HG02571 (cell line): Measurements from ENCODE around the gene ACSM2B.
"Not testable (repeated sequence)": the region's sequence is repeated elsewhere in the genome, so short reads cannot be mapped to it uniquely, and the experiment has no call there.

ENCODE experiments used
- ATAC-seq: cut with Tn5 transposase; IDR thresholded peaks from one replicate; pipeline ENCODE4 v1.9.1; 2021; ENCODE audit warnings: mild to moderate bottlenecking, moderate library complexity; ENCODE audit not compliant: unreplicated experiment

ACSM2B gene

GRCh38 chr16:20538181-20538580 lies 38.0 kb downstream of the ACSM2B start:
- ATAC-seq = no peak

DNA sequence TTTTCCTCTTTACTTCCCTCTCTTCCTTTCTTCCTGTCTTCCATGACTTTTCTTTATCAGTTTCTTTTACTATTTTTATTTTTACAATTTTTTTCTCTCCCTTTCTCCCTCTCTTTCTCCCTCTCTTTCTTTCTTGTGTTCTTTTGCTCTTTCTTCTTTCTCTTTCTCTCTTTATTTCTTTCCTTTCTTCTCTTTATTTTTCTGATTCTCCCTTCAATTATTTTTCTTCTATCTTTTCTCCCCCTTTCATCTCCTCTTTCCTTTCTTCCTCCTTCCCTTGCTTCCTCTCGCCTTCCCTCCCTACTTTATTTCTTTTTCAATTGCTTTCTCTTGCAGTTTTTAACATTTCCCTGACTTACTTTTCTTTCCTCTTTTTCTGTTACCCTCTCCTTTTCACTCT lies 39.5 kb downstream of the ACSM2B start:
- ATAC-seq = not testable (repeated sequence)

DNA sequence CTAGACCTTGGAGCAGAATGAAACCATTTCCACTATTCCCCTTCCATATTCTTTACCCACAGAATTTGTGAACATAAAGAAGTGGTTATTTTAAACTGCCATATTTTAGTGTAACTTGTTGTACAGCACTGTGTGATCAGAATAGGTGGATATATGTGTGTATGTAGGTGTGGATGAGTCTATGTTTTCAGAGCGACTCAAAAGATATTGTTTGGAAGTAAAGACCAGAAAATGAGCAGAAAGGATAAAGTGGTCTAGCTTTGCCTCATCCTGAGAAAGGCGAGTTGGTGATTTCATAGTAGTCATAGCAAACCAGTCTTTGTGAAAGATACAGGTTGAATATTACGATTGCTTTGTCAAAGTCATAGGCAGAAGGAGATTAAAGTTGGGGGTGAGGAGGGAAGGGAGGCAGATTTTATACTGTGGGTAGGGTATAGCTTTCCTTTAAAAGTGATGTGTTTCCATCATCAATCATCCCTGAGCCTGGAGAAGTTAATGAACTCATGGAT lies 43.8 kb downstream of the ACSM2B start:
- ATAC-seq = not testable (repeated sequence)

DNA sequence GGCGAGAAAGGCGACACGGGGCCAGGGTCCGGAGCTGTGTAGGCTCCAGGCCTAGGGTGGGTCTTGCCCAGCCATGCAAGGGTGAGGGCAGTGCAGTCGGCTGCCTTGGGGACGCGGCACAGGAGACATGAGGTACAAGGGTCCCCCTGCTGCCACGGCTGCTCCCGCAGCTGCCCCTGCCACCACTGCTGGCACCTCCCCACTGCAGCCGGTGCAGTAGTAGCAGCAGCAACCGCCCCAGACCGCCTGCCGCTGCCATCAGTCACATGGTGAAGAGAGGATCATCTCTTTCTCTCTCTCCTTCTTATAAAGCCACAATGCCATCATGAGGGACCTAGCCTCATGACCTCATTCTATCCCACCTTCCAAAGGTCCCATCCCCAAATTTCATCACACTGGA lies 44.4 kb downstream of the ACSM2B start:
- ATAC-seq = not testable (repeated sequence)

DNA sequence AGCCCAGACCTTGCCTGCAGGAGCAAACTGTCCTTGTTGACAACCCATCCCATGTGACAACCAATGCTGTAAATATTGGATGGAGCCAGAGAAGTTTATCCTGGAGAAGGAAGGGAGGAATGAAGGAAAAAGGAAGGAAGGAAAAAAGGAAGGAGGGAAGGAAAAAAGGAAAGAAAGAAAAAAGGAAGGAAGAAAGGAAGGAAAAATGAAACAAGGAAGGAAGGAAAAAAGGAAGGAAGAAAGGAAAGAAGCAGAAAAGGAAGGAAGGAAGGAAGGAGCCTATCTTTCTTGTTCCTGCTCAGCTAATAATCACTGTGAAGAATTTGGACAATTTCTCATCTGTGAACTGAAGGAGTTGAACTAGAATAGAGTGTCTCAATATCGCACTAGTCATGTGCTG lies 56.1 kb downstream of the ACSM2B start:
- no peak for ATAC-seq

- no peak for ATAC-seq
These were observed 56.9 kb downstream of the ACSM2B start for GRCh38 chr16:20519231-20519630.

DNA sequence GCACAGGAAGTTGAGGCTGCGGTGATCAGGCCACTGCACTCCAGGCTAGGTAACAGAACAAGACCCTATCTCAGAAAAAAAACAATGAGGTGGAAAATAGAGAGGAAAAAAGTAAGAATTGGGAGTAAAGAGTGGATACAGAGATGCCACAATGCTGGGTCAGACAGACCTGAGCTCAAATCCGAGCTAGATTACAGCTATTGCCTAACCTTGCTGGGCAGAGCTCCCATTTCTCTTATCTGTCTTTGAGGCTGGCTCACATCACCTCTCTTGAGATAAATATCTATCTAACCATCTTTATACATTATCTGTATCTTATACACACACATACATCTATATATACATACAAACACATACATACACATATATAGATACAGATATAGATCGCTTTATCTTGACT lies 59.0 kb downstream of the ACSM2B start:
- ATAC-seq = no peak

DNA sequence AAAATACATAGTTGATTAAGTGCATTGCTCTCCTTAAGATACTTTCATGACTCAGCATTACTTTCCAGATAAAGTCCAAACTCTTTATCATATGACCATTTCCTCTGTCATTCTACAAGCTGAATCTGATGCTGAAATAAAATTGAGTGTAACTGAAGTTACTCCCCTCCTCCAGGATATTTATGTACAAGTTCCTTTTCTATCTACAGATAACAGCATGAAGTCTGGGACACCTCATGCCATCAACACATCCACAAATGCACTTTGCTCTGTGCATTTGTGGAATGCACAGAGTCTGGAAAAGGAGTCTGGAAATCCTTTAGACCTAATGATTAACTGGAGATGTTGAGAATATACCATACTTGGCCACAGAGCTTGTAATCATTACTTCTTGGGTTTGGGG lies 60.5 kb downstream of the ACSM2B start:
- no peak for ATAC-seq

DNA sequence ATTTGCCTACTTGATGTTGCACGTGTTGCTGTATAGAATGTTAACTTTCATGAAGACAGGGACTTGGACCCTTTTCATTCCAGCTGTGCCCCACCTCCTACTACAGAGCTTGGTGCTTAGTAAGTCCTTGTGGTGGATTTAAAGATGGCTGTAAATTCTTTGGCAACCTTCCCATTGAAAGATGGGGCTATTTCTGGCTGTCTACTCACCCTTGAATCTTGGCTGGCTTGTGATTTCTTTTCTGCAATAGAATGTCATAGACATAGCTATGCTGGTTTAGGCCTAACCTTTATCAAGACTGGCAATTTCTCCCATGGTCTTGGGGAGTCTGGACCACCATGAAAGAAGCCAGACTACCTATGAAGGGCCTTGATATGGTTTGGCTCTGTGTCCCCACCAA lies 65.8 kb downstream of the ACSM2B start:
- ATAC-seq = no peak

- no peak for ATAC-seq
These were observed 68.9 kb downstream of the ACSM2B start for GRCh38 chr16:20507280-20507679.

DNA sequence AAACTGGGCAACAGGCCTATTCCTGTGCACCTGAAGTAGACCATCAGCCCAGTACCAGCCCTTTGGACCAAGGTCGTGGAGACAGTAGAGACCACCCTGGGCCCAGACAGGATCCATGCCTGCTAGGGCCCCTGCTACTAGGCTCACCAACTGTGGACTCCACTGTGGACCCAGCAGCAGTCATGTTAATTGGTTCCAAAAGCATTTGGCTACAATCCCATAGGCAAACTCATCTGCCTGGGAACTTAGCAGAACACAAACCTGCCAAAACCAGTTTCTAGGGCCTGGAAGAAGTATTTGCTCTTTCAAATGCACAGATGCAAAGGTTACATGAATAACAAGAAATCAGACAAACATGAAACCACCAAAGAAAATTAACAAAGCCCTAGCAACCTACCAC lies 71.7 kb downstream of the ACSM2B start:
- no peak for ATAC-seq

DNA sequence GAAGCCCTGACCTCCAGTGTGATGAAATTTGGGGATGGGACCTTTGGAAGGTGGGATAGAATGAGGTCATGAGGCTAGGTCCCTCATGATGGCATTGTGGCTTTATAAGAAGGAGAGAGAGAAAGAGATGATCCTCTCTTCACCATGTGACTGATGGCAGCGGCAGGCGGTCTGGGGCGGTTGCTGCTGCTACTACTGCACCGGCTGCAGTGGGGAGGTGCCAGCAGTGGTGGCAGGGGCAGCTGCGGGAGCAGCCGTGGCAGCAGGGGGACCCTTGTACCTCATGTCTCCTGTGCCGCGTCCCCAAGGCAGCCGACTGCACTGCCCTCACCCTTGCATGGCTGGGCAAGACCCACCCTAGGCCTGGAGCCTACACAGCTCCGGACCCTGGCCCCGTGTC lies 84.7 kb downstream of the ACSM2B start:
- not testable (repeated sequence) for ATAC-seq

GRCh38 chr16:20490994-20491393 lies 85.2 kb downstream of the ACSM2B start:
- not testable (repeated sequence) for ATAC-seq
